ENCODE data around the gene RUFY1. TPM values are rescaled to one million over a fixed set of nuclear protein-coding genes. Genes with fewer than 3 reads are reported as not detected.
"Not testable (repeated sequence)": the region's sequence is repeated elsewhere in the genome, so short reads cannot be mapped to it uniquely, and the experiment has no call there.

Gene RUFY1
- polyA plus RNA-seq, 1 of the 3 experiments (the other 2 are of a cell fraction): 30.3 TPM

GRCh38 chr5:179515501-179515900 lies 34.9 kb upstream of the RUFY1 start:
- CTCF ChIA-PET; H3F3A ChIP-seq (replicated peaks; ENCODE audit: insufficient read depth); H3K9ac ChIP-seq; H3K36me3 ChIP-seq (replicated peaks in 1 of 2; ENCODE audit: control insufficient read depth in 1 of 2, insufficient read depth in 2 of 2, low read length in 1 of 2); H3K4me3 ChIP-seq (ENCODE audit: low read depth in 2 of 2, low read length in 1 of 2); H3K27me3 ChIP-seq (ENCODE audit: insufficient read depth); H3K9me3 ChIP-seq; H3K4me1 ChIP-seq (ENCODE audit: control insufficient read depth in 1 of 2, insufficient read depth in 2 of 2, low read depth in 1 of 2, low read length in 1 of 2); H4K20me1 ChIP-seq (ENCODE audit: insufficient read depth); H2AFZ ChIP-seq (ENCODE audit: low read depth); H3K4me2 ChIP-seq; POLR2A ChIA-PET; H3K27ac ChIP-seq (ENCODE audit: low read depth in 2 of 2, low read length in 1 of 2); H3K9me2 ChIP-seq; H3K79me2 ChIP-seq (ENCODE audit: insufficient read depth); DNase-seq: not testable (repeated sequence)
- WGBS (ENCODE audit: low lambda C conversion rate): 53% methylated on average over 7 of the region's 7 CpGs

- Histone ChIP-seq H3K36me3 (replicated peaks in 1 of 2; ENCODE audit: control insufficient read depth in 1 of 2, insufficient read depth in 2 of 2, low read length in 1 of 2) (no peaks in the 10 kb centered on the region), H3F3A (replicated peaks; ENCODE audit: insufficient read depth) (no peaks in the 10 kb centered on the region), H3K4me1 (ENCODE audit: control insufficient read depth in 1 of 2, insufficient read depth in 2 of 2, low read depth in 1 of 2, low read length in 1 of 2) (no peaks in the 10 kb centered on the region), H4K20me1 (ENCODE audit: insufficient read depth) (no peaks in the 10 kb centered on the region), H3K27ac (ENCODE audit: low read depth in 2 of 2, low read length in 1 of 2) (no peak overlapping the region), H3K4me2 (no peak overlapping the region), H2AFZ (ENCODE audit: low read depth) (no peak overlapping the region), H3K79me2 (ENCODE audit: insufficient read depth) (no peaks in the 10 kb centered on the region), H3K9me3 (no peaks in the 10 kb centered on the region), H3K9me2 (no peaks in the 10 kb centered on the region), H3K27me3 (ENCODE audit: insufficient read depth) (no peaks in the 10 kb centered on the region), H3K9ac (no peak overlapping the region), H3K4me3 (ENCODE audit: low read depth in 2 of 2, low read length in 1 of 2) (no peak overlapping the region)
- 41% methylated on average over 8 of the region's 9 CpGs for WGBS (ENCODE audit: low lambda C conversion rate)
- CTCF ChIA-PET: no interaction called here
- POLR2A ChIA-PET: no interaction called here
- no peak for DNase-seq
- no peak for TF ChIP-seq MEF2A (IDR thresholded peaks at IDR 0.05; ENCODE audit: borderline replicate concordance, low read depth)
- TF ChIP-seq GABPA (IDR thresholded peaks at IDR 0.05; ENCODE audit: low read depth): no peak
- TF ChIP-seq NFIC (IDR thresholded peaks at IDR 0.05; ENCODE audit: borderline replicate concordance): no peak
- no peak for TF ChIP-seq RXRA (IDR thresholded peaks at IDR 0.05; ENCODE audit: borderline replicate concordance, low read depth)
- no peak for TF ChIP-seq POLR2AphosphoS5 (IDR thresholded peaks at IDR 0.05; ENCODE audit: low read depth, low read length)
- TF ChIP-seq TAF1 (IDR thresholded peaks at IDR 0.05; ENCODE audit: borderline replicate concordance, low read depth, low read length): no peak
- no peak for TF ChIP-seq EZH2phosphoT487 (IDR thresholded peaks at IDR 0.05; ENCODE audit: borderline replicate concordance, low read depth)
- TF ChIP-seq SMC3 (IDR thresholded peaks at IDR 0.05; ENCODE audit: low read depth, low read length): no peak
- TF ChIP-seq PBX3 (IDR thresholded peaks at IDR 0.05): no peak
- no peak for TF ChIP-seq CTCF (IDR thresholded peaks at IDR 0.05)
- TF ChIP-seq MXI1 (IDR thresholded peaks at IDR 0.05; ENCODE audit: low read depth, low read length): no peak
- no peak for TF ChIP-seq USF2 (IDR thresholded peaks at IDR 0.05; ENCODE audit: borderline replicate concordance, low read depth, low read length)
- TF ChIP-seq NRF1 (IDR thresholded peaks at IDR 0.05; ENCODE audit: low read depth, low read length): no peak
- no peak for TF ChIP-seq CHD2 (IDR thresholded peaks at IDR 0.05; ENCODE audit: low read length, partially characterized antibody)
- TF ChIP-seq RFX5 (IDR thresholded peaks at IDR 0.05; ENCODE audit: low read length): no peak
- no peak for TF ChIP-seq GATA2 (CRISPR knock-in tag; IDR thresholded peaks at IDR 0.05)
- no peak for TF ChIP-seq ZBTB33 (IDR thresholded peaks at IDR 0.05; ENCODE audit: borderline replicate concordance, low read depth)
- no peak for TF ChIP-seq FOXM1 (IDR thresholded peaks at IDR 0.05; ENCODE audit: low read depth)
- TF ChIP-seq EP300 (IDR thresholded peaks at IDR 0.05; ENCODE audit: borderline replicate concordance in 1 of 2, low read depth in 1 of 2, low read length in 1 of 2): no peak
- no peak for TF ChIP-seq REST (IDR thresholded peaks at IDR 0.05; ENCODE audit: low read depth, low read length)
These were observed 34.1 kb upstream of the RUFY1 start for GRCh38 chr5:179516221-179516620.
